SU-DHL-6 (cell line): ENCODE data around the gene ETS1.

Source experiments
- EZH2phosphoT487 ChIP-seq: fragments of 200-600 bp; sonication (generic), shearing (Covaris generic); conservative IDR thresholded peaks from 2 replicates; pipeline ENCODE4 v1.6.1; 2018; ENCODE audit warnings: mild to moderate bottlenecking, antibody characterized with exemption, low read length, moderate library complexity, mixed read lengths
- TF ChIP-seq, protein P1 (sequence below): fragments of 200-600 bp; sonication (generic); IDR thresholded peaks from one replicate; pipeline ENCODE4 v1.5.1; 2017; ENCODE audit warnings: antibody characterized with exemption, mild to moderate bottlenecking, low read length, moderate library complexity; ENCODE audit not compliant: insufficient read depth, poor library complexity, severe bottlenecking

DNA sequence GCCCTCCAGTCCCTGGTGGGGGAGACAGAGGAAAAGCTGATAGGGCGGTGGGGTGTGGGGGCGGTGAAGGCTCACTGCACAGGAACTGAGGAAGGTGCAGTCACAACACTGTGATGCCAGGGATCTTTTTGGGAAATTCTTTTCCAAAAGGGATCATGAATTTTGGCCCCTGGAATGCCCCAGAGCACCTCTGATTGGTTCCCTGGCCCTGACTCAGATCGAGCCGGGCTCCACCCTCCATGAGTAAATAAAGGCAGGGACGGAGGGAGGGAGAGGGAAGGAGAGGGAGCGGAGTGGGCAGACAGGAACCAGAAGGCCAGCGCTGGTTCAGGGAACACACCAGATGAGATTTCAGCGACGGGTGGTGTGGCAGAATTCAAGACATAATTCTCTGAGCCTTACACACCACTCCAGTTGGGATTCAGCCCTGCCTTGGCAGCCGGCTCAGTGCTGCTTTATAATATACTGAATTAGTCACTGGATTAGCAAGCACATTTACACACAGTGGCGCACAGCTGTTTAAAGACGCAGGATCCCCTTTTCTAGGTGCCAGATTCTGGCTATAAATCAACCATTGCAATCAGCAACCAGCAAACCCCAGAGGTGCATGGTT lies 80.3 kb downstream of the ETS1 start:
- TF ChIP-seq, protein P1, sequence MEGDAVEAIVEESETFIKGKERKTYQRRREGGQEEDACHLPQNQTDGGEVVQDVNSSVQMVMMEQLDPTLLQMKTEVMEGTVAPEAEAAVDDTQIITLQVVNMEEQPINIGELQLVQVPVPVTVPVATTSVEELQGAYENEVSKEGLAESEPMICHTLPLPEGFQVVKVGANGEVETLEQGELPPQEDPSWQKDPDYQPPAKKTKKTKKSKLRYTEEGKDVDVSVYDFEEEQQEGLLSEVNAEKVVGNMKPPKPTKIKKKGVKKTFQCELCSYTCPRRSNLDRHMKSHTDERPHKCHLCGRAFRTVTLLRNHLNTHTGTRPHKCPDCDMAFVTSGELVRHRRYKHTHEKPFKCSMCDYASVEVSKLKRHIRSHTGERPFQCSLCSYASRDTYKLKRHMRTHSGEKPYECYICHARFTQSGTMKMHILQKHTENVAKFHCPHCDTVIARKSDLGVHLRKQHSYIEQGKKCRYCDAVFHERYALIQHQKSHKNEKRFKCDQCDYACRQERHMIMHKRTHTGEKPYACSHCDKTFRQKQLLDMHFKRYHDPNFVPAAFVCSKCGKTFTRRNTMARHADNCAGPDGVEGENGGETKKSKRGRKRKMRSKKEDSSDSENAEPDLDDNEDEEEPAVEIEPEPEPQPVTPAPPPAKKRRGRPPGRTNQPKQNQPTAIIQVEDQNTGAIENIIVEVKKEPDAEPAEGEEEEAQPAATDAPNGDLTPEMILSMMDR: no peak
- no peak for TF ChIP-seq EZH2phosphoT487
